HCT116 (cell line): ENCODE data around the gene PILRA. TPM values are rescaled to one million over a fixed set of nuclear protein-coding genes. Genes with fewer than 3 reads are reported as not detected.

Experiments used
- ATAC-seq: fragments of 200-7000 bp; cut with Tn5 transposase; 2 replicates; pipeline ENCODE4 v1.9.1; 2020; ENCODE audit warnings: mild to moderate bottlenecking, moderate library complexity
- BruUV-seq: library from RNA; stranded (reverse); fragments of 400-500 nt; replicated peaks from 2 replicates; lab custom pipeline; 2021; lab: Mats Ljungman, UMichigan
- CTCF ChIA-PET: fragments of 300-600 bp; sonication (Branson Sonifier 250); formaldehyde crosslinking; loops from one replicate; lab custom pipeline; 2021; ENCODE audit warnings: antibody characterized with exemption; lab: Charles Lee
- POLR2A ChIA-PET: fragments of 300-600, 350-600 bp; sonication (Branson Sonifier 250); formaldehyde crosslinking; loops from one replicate; lab custom pipeline; 2021; ENCODE audit warnings: antibody characterized with exemption; lab: Charles Lee
- RAD21 ChIA-PET, 2 experiments: fragments of 300-600 bp; sonication (Branson Sonifier 250); formaldehyde crosslinking; loops; one replicate each; lab custom pipeline; 2023; ENCODE audit warnings: low total read pairs in 2 of 2; ENCODE audit not compliant: uncharacterized antibody in 2 of 2, unreplicated experiment in 2 of 2, low non-redundant PET in 1 of 2; lab: Charles Lee
- DNase-seq: peaks from one replicate; pipeline ENCODE4 v3.0.0-alpha.2; 2010; ENCODE audit warnings: low read depth, low spot score
- H2AFZ ChIP-seq: fragments of 200-600 bp; shearing (Covaris generic), sonication (generic); 2 replicates; pipeline ENCODE4 v1.6.1; 2017; ENCODE audit warnings: low read depth, mixed run types, mixed read lengths, antibody characterized with exemption, low read length; ENCODE audit not compliant: poor library complexity, severe bottlenecking
- H3K27ac ChIP-seq: 2 replicates; pipeline ENCODE4 v1.5.1; 2012; ENCODE audit warnings: low read depth, low read length
- H3K27me3 ChIP-seq: fragments of 200-600 bp; sonication (generic); 2 replicates; pipeline ENCODE4 v1.6.1; 2016; ENCODE audit warnings: mixed run types, low read length, mixed read lengths; ENCODE audit not compliant: insufficient read depth
- H3K36me3 ChIP-seq, 2 experiments: fragments of 200-500 bp in 1 of 2; fragments of 200-600 bp in 1 of 2; sonication (Bioruptor generic) in 1 of 2; sonication (generic) in 1 of 2; 2 replicates each; pipeline versions ENCODE4 v1.5.1 to v1.6.1; 2014 to 2016; ENCODE audit warnings: low read length in 2 of 2, inconsistent platforms in 1 of 2, mixed read lengths in 1 of 2, mixed run types in 1 of 2; ENCODE audit not compliant: insufficient read depth in 2 of 2, control insufficient read depth in 1 of 2
- H3K4me1 ChIP-seq, 2 experiments: fragments of 200-600 bp in 1 of 2; sonication (generic) in 1 of 2; 2 replicates each; pipeline versions ENCODE4 v1.5.1 to v1.6.1; 2012 to 2017; ENCODE audit warnings: low read length in 2 of 2, inconsistent platforms in 1 of 2, mild to moderate bottlenecking in 1 of 2, mixed read lengths in 1 of 2, mixed run types in 1 of 2, moderate library complexity in 1 of 2; ENCODE audit not compliant: insufficient read depth in 2 of 2, control insufficient read depth in 1 of 2
- H3K4me2 ChIP-seq: fragments of 200-600 bp; sonication (generic); 2 replicates; pipeline ENCODE4 v1.6.1; 2017; ENCODE audit warnings: mixed run types, low read length, mixed read lengths
- H3K4me3 ChIP-seq, 2 experiments: fragments of 200-600 bp in 1 of 2; sonication (generic) in 1 of 2; replicated peaks in 1 of 2; 2 replicates each; pipeline ENCODE4 v1.5.1; 2011 to 2016; ENCODE audit warnings: low read length in 2 of 2, control low read depth in 1 of 2, low read depth in 1 of 2, mild to moderate bottlenecking in 1 of 2, mixed read lengths in 1 of 2, mixed run types in 1 of 2
- H3K79me2 ChIP-seq: fragments of 200-600 bp; sonication (generic); 2 replicates; pipeline ENCODE4 v1.6.1; 2017; ENCODE audit warnings: mild to moderate bottlenecking, mixed run types, low read length, moderate library complexity, mixed read lengths; ENCODE audit not compliant: insufficient read depth
- H3K9ac ChIP-seq: fragments of 200-600 bp; sonication (generic); 2 replicates; pipeline ENCODE4 v1.6.1; 2016; ENCODE audit warnings: low read length, mixed read lengths
- H3K9me2 ChIP-seq: fragments of 200-600 bp; sonication (generic), shearing (Covaris generic); 2 replicates; pipeline ENCODE4 v1.6.1; 2017; ENCODE audit warnings: mixed run types, mild to moderate bottlenecking, moderate library complexity; ENCODE audit not compliant: insufficient read depth
- H3K9me3 ChIP-seq, 2 experiments: fragments of 200-500 bp in 1 of 2; fragments of 200-600 bp in 1 of 2; sonication (Bioruptor generic) in 1 of 2; sonication (generic) in 1 of 2; 2 replicates each; pipeline ENCODE4 v1.6.1; 2014 to 2017; ENCODE audit warnings: low read length in 2 of 2, mixed read lengths in 2 of 2, inconsistent platforms in 1 of 2, low read depth in 1 of 2, mild to moderate bottlenecking in 1 of 2, mixed run types in 1 of 2, moderate library complexity in 1 of 2; ENCODE audit not compliant: control insufficient read depth in 1 of 2, insufficient read depth in 1 of 2
- H4K20me1 ChIP-seq: fragments of 200-600 bp; sonication (generic), shearing (Covaris generic); 2 replicates; pipeline ENCODE4 v1.6.1; 2017; ENCODE audit warnings: mixed run types, mild to moderate bottlenecking, moderate library complexity; ENCODE audit not compliant: insufficient read depth
- CBX3 ChIP-seq: IDR thresholded peaks from 2 replicates; pipeline ENCODE4 v1.6.1; 2012; ENCODE audit warnings: low read depth
- CEBPB ChIP-seq: IDR thresholded peaks from 2 replicates; pipeline ENCODE4 v1.6.1; 2012; ENCODE audit warnings: low read depth
- EGR1 ChIP-seq: IDR thresholded peaks from 2 replicates; pipeline ENCODE4 v1.6.1; 2012; ENCODE audit warnings: low read depth
- ELF1 ChIP-seq: IDR thresholded peaks from 2 replicates; pipeline ENCODE4 v1.6.1; 2012; ENCODE audit warnings: low read depth, borderline replicate concordance
- EZH2 ChIP-seq: fragments of 200-600 bp; sonication (generic); IDR thresholded peaks from 2 replicates; pipeline ENCODE4 v1.6.1; 2017; ENCODE audit warnings: antibody characterized with exemption, mixed run types
- EZH2phosphoT487 ChIP-seq: fragments of 200-600 bp; IDR thresholded peaks from 2 replicates; pipeline ENCODE4 v1.6.1; 2018; ENCODE audit warnings: antibody characterized with exemption, borderline replicate concordance
- FOSL1 ChIP-seq: IDR thresholded peaks from 2 replicates; pipeline ENCODE4 v1.6.1; 2012; ENCODE audit warnings: low read depth
- JUND ChIP-seq: IDR thresholded peaks from 2 replicates; pipeline ENCODE4 v1.6.1; 2012
- MAX ChIP-seq: IDR thresholded peaks from 2 replicates; pipeline ENCODE4 v1.6.1; 2012
- POLR2A ChIP-seq: IDR thresholded peaks from 2 replicates; pipeline ENCODE4 v1.7.0; 2011; ENCODE audit warnings: borderline replicate concordance; ENCODE audit not compliant: insufficient read depth, insufficient read length; ENCODE audit errors: extremely low read depth
- POLR2AphosphoS5 ChIP-seq: IDR thresholded peaks from 2 replicates; pipeline ENCODE4 v1.6.1; 2011; ENCODE audit warnings: mild to moderate bottlenecking, low read depth, low read length, moderate library complexity
- RAD21 ChIP-seq: IDR thresholded peaks from 2 replicates; pipeline ENCODE4 v1.6.1; 2012; ENCODE audit warnings: low read depth, mild to moderate bottlenecking
- SIN3A ChIP-seq: IDR thresholded peaks from 2 replicates; pipeline ENCODE4 v1.6.1; 2012; ENCODE audit warnings: low read depth
- SP1 ChIP-seq: IDR thresholded peaks from 2 replicates; pipeline ENCODE4 v1.6.1; 2012; ENCODE audit warnings: low read depth
- TCF7L2 ChIP-seq: IDR thresholded peaks from 2 replicates; pipeline ENCODE4 v1.7.0; 2011; ENCODE audit warnings: borderline replicate concordance, inconsistent platforms; ENCODE audit not compliant: insufficient read depth, insufficient read length; ENCODE audit errors: extremely low read depth
- YY1 ChIP-seq: IDR thresholded peaks from 2 replicates; pipeline ENCODE4 v1.6.1; 2011; ENCODE audit warnings: low read length, low read depth, moderate library complexity, mild to moderate bottlenecking; ENCODE audit not compliant: insufficient replicate concordance; ENCODE audit errors: extremely low read depth
- ZNF274 ChIP-seq: fragments of 200-500 bp; sonication (Bioruptor generic); IDR thresholded peaks from 2 replicates; pipeline ENCODE4 v1.6.1; 2014; ENCODE audit warnings: mild to moderate bottlenecking, low read depth, low read length, inconsistent platforms
- intact Hi-C: fragments of 100-400 bp; cut with micrococcal nuclease; formaldehyde crosslinking; loops from 2 replicates; pipeline ENCODE4 v1.10.0; 2022
- total RNA-seq: library from RNA; stranded (reverse); gene quantifications from one replicate; pipeline ENCODE4 v1.2.1, GENCODE V29; 2021; ENCODE audit not compliant: unreplicated experiment
- TF ChIP-seq, protein P1 (sequence below): IDR thresholded peaks from 2 replicates; pipeline ENCODE4 v1.6.1; 2011; ENCODE audit warnings: mild to moderate bottlenecking, low read length, moderate library complexity; ENCODE audit not compliant: insufficient replicate concordance; ENCODE audit errors: extremely low read depth

Gene PILRA
- total RNA-seq, 1 experiment from 2014 or later, result 1.8 TPM

GRCh38 chr7:100425347-100425746 lies 52.1 kb downstream of the PILRA start (continued):
- TF ChIP-seq, protein P1, sequence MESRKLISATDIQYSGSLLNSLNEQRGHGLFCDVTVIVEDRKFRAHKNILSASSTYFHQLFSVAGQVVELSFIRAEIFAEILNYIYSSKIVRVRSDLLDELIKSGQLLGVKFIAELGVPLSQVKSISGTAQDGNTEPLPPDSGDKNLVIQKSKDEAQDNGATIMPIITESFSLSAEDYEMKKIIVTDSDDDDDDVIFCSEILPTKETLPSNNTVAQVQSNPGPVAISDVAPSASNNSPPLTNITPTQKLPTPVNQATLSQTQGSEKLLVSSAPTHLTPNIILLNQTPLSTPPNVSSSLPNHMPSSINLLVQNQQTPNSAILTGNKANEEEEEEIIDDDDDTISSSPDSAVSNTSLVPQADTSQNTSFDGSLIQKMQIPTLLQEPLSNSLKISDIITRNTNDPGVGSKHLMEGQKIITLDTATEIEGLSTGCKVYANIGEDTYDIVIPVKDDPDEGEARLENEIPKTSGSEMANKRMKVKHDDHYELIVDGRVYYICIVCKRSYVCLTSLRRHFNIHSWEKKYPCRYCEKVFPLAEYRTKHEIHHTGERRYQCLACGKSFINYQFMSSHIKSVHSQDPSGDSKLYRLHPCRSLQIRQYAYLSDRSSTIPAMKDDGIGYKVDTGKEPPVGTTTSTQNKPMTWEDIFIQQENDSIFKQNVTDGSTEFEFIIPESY, result no peak
- TF ChIP-seq SP1 (no peak), TCF7L2 (no peak), ELF1 (no peak), SIN3A (no peak), EZH2phosphoT487 (no peak), RAD21 (no peak), EZH2 (no peak), JUND (no peak), POLR2A (no peak), CBX3 (no peak), CEBPB (no peak)

GRCh38 chr7:100426516-100426915 lies 53.2 kb downstream of the PILRA start:
- Histone ChIP-seq H3K4me1 (peaks cover 0 to 33% of the 10 kb centered on the region in 2 experiments), H3K9me3 (no peaks in the 10 kb centered on the region), H3K79me2 (peaks cover 20% of the 10 kb centered on the region), H2AFZ (no peak overlapping the region), H4K20me1 (no peaks in the 10 kb centered on the region), H3K9me2 (no peaks in the 10 kb centered on the region), H3K36me3 (peaks cover 0 to 9% of the 10 kb centered on the region in 2 experiments; a peak in 1 of 4 replicates), H3K4me3 (no peak overlapping the region), H3K9ac (no peak overlapping the region), H3K27me3 (no peaks in the 10 kb centered on the region), H3K4me2 (no peak overlapping the region), H3K27ac (no peak overlapping the region)
- DNase-seq (no peak), ATAC-seq (no peak)
- TF ChIP-seq MAX (no peak), SP1 (no peak), EGR1 (no peak), YY1 (no peak), ZNF274 (no peak), POLR2AphosphoS5 (no peak), TCF7L2 (no peak), ELF1 (no peak), EZH2 (no peak), FOSL1 (no peak), CEBPB (no peak), RAD21 (no peak)
- ChIA-PET CTCF (no interaction called here), RAD21 (no interaction called here), POLR2A (no interaction called here)
- BruUV-seq, result no TSS peak
- intact Hi-C loops, result no loop called here
